Vagina (tissue), 2 donors: ENCODE measurements around the gene CRTC1. TPM values are rescaled to one million over a fixed set of nuclear protein-coding genes. Genes with fewer than 3 reads are reported as not detected.

Experiments
- DNase-seq, 2 donors: peaks; one replicate each; pipeline ENCODE4 v3.0.0-alpha.2; 2017; ENCODE audit errors: extremely low spot score in 2 of 2
- H3K27ac ChIP-seq: fragments of 200-600 bp; sonication (generic); one replicate; pipeline ENCODE4 v1.5.1; 2019
- H3K27me3 ChIP-seq: fragments of 200-600 bp; sonication (generic); one replicate; pipeline ENCODE4 v1.5.1; 2019
- H3K36me3 ChIP-seq, 2 donors: fragments of 200-600 bp; sonication (generic); one replicate each; pipeline ENCODE4 v1.5.1; 2017 to 2019
- H3K4me1 ChIP-seq: fragments of 200-600 bp; sonication (generic); one replicate; pipeline ENCODE4 v1.5.1; 2019
- H3K4me3 ChIP-seq, 2 donors: fragments of 200-600 bp; sonication (generic); 1 replicate in 1 of 2; 2 replicates in 1 of 2; pipeline ENCODE4 v1.5.1; 2016 to 2019
- H3K9me3 ChIP-seq: fragments of 200-600 bp; sonication (generic); one replicate; pipeline ENCODE4 v1.5.1; 2019
- POLR2A ChIP-seq, 2 donors: fragments of 450-650 bp; IDR thresholded peaks; one replicate each; pipeline ENCODE4 v1.6.1; 2017; ENCODE audit warnings: antibody characterized with exemption in 2 of 2, mild to moderate bottlenecking in 2 of 2, moderate library complexity in 2 of 2
- POLR2AphosphoS5 ChIP-seq, 2 donors: sonication (generic); formaldehyde crosslinking; IDR thresholded peaks; one replicate each; pipeline ENCODE4 v1.9.0; 2017; ENCODE audit warnings: antibody characterized with exemption in 2 of 2, mild to moderate bottlenecking in 2 of 2, low read depth in 1 of 2; ENCODE audit not compliant: insufficient read depth in 1 of 2
- intact Hi-C: fragments of 100-400 bp; cut with DNase I; formaldehyde crosslinking; loops from one replicate; pipeline ENCODE4 v1.15.1; 2023
- total RNA-seq: library from RNA; depleted of rRNA; stranded (reverse); fragments of >200 nt; gene quantifications from one replicate; pipeline ENCODE4 v1.2.3, GENCODE V29; 2016
- TF ChIP-seq, protein P1 (sequence below), 3 experiments: fragments of 450-650 bp in 2 of 3; fragments of 200-600 bp in 1 of 3; sonication (generic) in 1 of 3; IDR thresholded peaks; one replicate each; pipeline ENCODE4 v1.5.1; 2017 to 2019; ENCODE audit warnings: antibody characterized with exemption in 3 of 3, mild to moderate bottlenecking in 2 of 3, moderate library complexity in 2 of 3

Gene CRTC1
- total RNA-seq, 1 donor from 2014 or later: 7.4 TPM

DNA sequence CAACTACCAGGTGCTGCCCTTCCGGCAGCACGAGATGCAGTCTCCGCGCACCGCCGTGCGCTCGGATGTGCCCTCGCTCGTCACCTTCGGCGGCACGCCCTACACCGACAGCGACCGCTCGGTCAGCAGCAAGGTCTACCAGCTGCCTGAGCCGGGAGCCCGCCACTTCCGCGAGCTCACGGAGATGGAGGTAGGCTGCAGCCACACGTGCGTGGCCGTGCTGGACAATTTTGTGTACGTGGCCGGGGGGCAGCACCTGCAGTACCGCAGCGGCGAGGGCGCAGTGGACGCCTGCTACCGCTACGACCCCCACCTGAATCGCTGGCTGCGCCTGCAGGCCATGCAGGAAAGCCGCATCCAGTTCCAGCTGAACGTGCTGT is 15.2 kb upstream of the CRTC1 start:
- no peak for TF ChIP-seq POLR2A (IDR thresholded peaks at IDR 0.05)
- TF ChIP-seq, protein P1, sequence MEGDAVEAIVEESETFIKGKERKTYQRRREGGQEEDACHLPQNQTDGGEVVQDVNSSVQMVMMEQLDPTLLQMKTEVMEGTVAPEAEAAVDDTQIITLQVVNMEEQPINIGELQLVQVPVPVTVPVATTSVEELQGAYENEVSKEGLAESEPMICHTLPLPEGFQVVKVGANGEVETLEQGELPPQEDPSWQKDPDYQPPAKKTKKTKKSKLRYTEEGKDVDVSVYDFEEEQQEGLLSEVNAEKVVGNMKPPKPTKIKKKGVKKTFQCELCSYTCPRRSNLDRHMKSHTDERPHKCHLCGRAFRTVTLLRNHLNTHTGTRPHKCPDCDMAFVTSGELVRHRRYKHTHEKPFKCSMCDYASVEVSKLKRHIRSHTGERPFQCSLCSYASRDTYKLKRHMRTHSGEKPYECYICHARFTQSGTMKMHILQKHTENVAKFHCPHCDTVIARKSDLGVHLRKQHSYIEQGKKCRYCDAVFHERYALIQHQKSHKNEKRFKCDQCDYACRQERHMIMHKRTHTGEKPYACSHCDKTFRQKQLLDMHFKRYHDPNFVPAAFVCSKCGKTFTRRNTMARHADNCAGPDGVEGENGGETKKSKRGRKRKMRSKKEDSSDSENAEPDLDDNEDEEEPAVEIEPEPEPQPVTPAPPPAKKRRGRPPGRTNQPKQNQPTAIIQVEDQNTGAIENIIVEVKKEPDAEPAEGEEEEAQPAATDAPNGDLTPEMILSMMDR (IDR thresholded peaks at IDR 0.05): no peak
- no peak for TF ChIP-seq POLR2AphosphoS5 (IDR thresholded peaks at IDR 0.05; ENCODE audit: insufficient read depth in 1 of 2, low read depth in 1 of 2)
- peaks cover 6% of the 10 kb centered on the region for H3K4me1 ChIP-seq
- H3K4me3 ChIP-seq: no peak overlapping the region
- no peaks in the 10 kb centered on the region for H3K27me3 ChIP-seq
- peaks cover 0 to 13% of the 10 kb centered on the region in 2 donors for H3K36me3 ChIP-seq
- no peak overlapping the region for H3K27ac ChIP-seq
- no peak for DNase-seq
- H3K9me3 ChIP-seq: no peaks in the 10 kb centered on the region
- intact Hi-C loops: no loop called here

DNA sequence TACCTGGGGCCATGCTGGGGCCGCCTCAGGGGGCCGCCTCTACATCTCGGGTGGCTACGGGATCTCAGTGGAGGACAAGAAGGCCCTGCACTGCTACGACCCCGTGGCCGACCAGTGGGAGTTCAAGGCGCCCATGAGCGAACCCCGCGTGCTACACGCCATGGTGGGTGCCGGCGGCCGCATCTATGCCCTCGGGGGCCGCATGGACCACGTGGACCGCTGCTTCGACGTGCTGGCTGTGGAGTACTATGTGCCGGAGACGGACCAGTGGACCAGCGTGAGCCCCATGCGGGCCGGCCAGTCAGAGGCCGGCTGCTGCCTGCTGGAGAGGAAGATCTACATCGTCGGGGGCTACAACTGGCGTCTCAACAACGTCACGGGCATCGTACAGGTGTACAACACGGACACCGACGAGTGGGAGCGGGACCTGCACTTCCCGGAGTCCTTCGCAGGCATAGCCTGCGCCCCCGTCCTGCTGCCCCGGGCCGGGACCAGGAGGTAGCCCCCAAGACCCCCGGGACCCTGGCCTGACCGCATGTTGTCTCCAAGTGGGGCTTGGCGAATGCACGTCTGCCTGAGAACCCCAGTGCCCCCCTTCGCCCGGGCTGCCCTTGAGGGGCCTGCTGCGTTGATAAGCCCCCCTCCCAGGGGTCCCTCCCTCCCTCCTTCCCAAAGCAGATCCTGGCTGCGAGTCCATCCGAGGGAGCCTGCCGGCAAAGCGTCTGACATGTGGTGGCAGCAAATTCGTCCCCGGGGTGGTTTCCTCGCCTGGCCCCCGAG is 14.5 kb upstream of the CRTC1 start:
- Histone ChIP-seq H3K9me3 (no peaks in the 10 kb centered on the region), H3K27me3 (no peaks in the 10 kb centered on the region), H3K27ac (no peak overlapping the region), H3K4me1 (peaks cover 6% of the 10 kb centered on the region), H3K36me3 (peaks cover 0 to 13% of the 10 kb centered on the region in 2 donors), H3K4me3 (no peak overlapping the region)
- TF ChIP-seq POLR2AphosphoS5 (IDR thresholded peaks at IDR 0.05; ENCODE audit: insufficient read depth in 1 of 2, low read depth in 1 of 2) (no peak), POLR2A (IDR thresholded peaks at IDR 0.05) (no peak)
- TF ChIP-seq, protein P1 (IDR thresholded peaks at IDR 0.05): no peak
- DNase-seq: no peak
- intact Hi-C loops: no loop called here

DNA sequence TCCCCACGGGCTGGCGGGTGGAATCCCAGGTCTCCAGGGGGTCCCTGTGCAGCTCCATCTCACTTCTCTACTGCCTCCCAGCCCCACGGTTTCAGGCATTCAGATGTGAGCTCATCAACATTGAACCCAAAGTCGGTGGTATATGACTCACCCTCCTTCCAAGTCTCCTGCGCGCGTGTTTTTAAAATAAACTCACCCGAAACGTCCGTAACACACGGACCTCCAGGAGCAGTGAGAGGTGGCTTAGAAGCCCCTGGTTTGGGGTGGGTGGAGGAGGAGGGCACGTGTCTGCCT is 14.0 kb upstream of the CRTC1 start:
- no peaks in the 10 kb centered on the region for H3K27me3 ChIP-seq
- peaks cover 6% of the 10 kb centered on the region for H3K4me1 ChIP-seq

DNA sequence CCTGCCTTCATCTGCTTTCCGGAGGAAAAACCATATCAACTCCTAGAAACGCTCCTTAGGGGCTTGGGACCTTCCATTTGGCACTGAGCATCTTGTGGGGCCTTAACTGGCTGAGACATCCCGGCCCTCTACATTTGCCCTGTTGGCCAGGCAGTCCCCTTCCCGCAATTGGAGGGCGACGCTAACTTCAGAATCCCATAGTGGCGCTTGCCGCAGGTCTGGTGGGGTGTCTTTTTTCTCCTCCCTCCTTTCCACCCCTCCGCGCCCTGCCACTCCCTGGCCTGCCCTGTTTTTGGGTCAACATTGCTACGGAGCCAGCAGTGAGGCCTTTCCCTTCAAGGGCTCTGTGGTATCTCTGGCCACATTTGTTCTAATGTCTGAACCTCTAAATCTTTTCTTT is 13.6 kb upstream of the CRTC1 start:
- Histone ChIP-seq H3K36me3 (peaks cover 0 to 13% of the 10 kb centered on the region in 2 donors), H3K27ac (no peak overlapping the region), H3K4me1 (peaks cover 6% of the 10 kb centered on the region), H3K27me3 (no peaks in the 10 kb centered on the region), H3K9me3 (no peaks in the 10 kb centered on the region), H3K4me3 (no peak overlapping the region)
- DNase-seq: no peak
- intact Hi-C loops: loop anchor here (10.0 kb wide), 2 partner anchors 75 to 225 kb away; no protein-coding TSS in a partner anchor
- TF ChIP-seq, protein P1 (IDR thresholded peaks at IDR 0.05): no peak
- TF ChIP-seq POLR2A (IDR thresholded peaks at IDR 0.05) (no peak), POLR2AphosphoS5 (IDR thresholded peaks at IDR 0.05; ENCODE audit: insufficient read depth in 1 of 2, low read depth in 1 of 2) (no peak)

More for the DNA sequence above, 14.0 kb upstream of the CRTC1 start:
- H3K27ac ChIP-seq: no peak overlapping the region
- H3K4me3 ChIP-seq: no peak overlapping the region
- no peak for DNase-seq
- no peaks in the 10 kb centered on the region for H3K9me3 ChIP-seq
- no peak for TF ChIP-seq POLR2AphosphoS5 (IDR thresholded peaks at IDR 0.05; ENCODE audit: insufficient read depth in 1 of 2, low read depth in 1 of 2)
- TF ChIP-seq POLR2A (IDR thresholded peaks at IDR 0.05): no peak
- TF ChIP-seq, protein P1 (IDR thresholded peaks at IDR 0.05): no peak
- intact Hi-C loops: no loop called here
- H3K36me3 ChIP-seq: peaks cover 0 to 13% of the 10 kb centered on the region in 2 donors

- TF ChIP-seq POLR2AphosphoS5 (IDR thresholded peaks at IDR 0.05; ENCODE audit: insufficient read depth in 1 of 2, low read depth in 1 of 2): no peak
- TF ChIP-seq POLR2A (IDR thresholded peaks at IDR 0.05): no peak
- TF ChIP-seq, protein P1 (IDR thresholded peaks at IDR 0.05): no peak
- H3K4me1 ChIP-seq: peaks cover 6% of the 10 kb centered on the region
- H3K9me3 ChIP-seq: no peaks in the 10 kb centered on the region
- intact Hi-C loops: loop anchor here (10.0 kb wide), 2 partner anchors 76 to 226 kb away; no protein-coding TSS in a partner anchor
- peaks cover 0 to 13% of the 10 kb centered on the region in 2 donors for H3K36me3 ChIP-seq
- no peak overlapping the region for H3K4me3 ChIP-seq
- H3K27ac ChIP-seq: no peak overlapping the region
- no peaks in the 10 kb centered on the region for H3K27me3 ChIP-seq
- no peak for DNase-seq
These were observed 13.2 kb upstream of the CRTC1 start for GRCh38 chr19:18670312-18670711.
